Skeletal muscle tissue (tissue), 4 donors: Measurements from ENCODE around the gene RTL10. TPM values are rescaled to one million over a fixed set of nuclear protein-coding genes. Genes with fewer than 3 reads are reported as not detected.

Source experiments
- H3K27ac ChIP-seq: one replicate; pipeline ENCODE4 v1.7.0; 2013; ENCODE audit warnings: mild to moderate bottlenecking, low read depth, low read length, inconsistent platforms
- H3K27me3 ChIP-seq, 3 donors: one replicate each; pipeline ENCODE4 v1.7.0; 2013; ENCODE audit warnings: low read length in 3 of 3; ENCODE audit not compliant: control insufficient read depth in 3 of 3, insufficient read depth in 3 of 3
- H3K36me3 ChIP-seq, 3 donors: one replicate each; pipeline ENCODE4 v1.7.0; 2013; ENCODE audit warnings: low read length in 3 of 3; ENCODE audit not compliant: control insufficient read depth in 3 of 3, insufficient read depth in 3 of 3
- H3K4me1 ChIP-seq, 3 donors: one replicate each; pipeline ENCODE4 v1.7.0; 2013; ENCODE audit warnings: low read length in 3 of 3, mild to moderate bottlenecking in 3 of 3; ENCODE audit not compliant: control insufficient read depth in 3 of 3, insufficient read depth in 3 of 3
- H3K4me3 ChIP-seq, 3 donors: one replicate each; pipeline ENCODE4 v1.7.0; 2013; ENCODE audit warnings: low read length in 3 of 3
- H3K9ac ChIP-seq, 3 donors: one replicate each; pipeline ENCODE4 v1.7.0; 2013; ENCODE audit warnings: low read length in 3 of 3, mild to moderate bottlenecking in 3 of 3, moderate library complexity in 2 of 3, low read depth in 1 of 3
- H3K9me3 ChIP-seq, 3 donors: one replicate each; pipeline ENCODE4 v1.7.0; 2013; ENCODE audit warnings: low read length in 3 of 3; ENCODE audit not compliant: control insufficient read depth in 3 of 3
- total RNA-seq: library from RNA; depleted of rRNA; stranded (reverse); fragments of >200 nt; gene quantifications from one replicate; pipeline ENCODE4 v1.2.3, GENCODE V29; 2014
- donor health status: Osteomylitis.

Gene RTL10
- total RNA-seq, 1 donor from 2014 or later = 9.4 TPM

DNA sequence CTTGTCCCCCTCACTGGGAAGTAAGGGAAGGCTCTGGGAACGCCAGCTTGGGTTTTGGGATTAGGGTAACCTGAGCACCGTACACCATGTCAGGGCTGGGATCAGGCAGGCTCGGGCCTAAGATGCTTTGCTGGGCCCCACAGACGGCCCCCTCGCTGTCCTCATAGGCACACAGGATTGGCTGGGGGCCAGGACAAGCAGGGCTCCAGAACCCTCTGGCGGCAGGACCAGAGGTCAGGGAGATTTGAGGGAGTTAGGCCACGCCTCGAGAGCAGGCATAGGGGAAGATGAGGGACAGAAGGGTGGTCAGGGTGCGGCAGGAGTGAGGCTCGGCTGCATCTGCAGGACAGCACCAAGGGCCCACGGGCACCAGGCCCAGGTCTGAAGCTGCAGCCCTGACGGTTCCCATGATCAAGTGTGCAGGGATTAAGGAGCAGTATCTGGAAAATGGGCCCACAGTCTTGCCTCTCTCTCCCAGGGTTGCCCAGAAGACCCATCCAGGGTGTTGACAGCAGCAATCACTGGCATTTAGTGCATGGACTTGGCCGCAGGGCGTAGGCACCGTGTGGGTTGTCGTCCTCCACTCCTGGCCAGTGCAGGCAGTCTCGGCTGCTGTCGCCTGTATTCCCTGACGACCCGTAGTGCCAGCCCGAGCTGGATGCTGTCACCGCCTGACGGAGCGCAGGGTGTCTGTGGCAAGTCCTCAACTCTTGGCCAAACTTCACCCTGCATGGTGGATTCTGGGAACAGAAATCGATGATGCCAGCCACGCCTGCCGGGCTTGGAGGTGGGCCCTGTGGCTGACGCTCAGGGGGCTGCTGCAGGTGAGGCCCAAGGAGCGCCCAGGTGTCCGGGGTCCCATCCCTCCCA is 15.7 kb upstream of the RTL10 start:
- no peaks in the 10 kb centered on the region for H3K9me3 ChIP-seq
- H3K27ac ChIP-seq = no peak overlapping the region
- H3K36me3 ChIP-seq = no peaks in the 10 kb centered on the region
- no peak overlapping the region for H3K9ac ChIP-seq
- no peak overlapping the region for H3K4me3 ChIP-seq
- peaks cover 0 to 4% (median 3%) of the 10 kb centered on the region in 3 donors for H3K4me1 ChIP-seq
- no peaks in the 10 kb centered on the region for H3K27me3 ChIP-seq

DNA sequence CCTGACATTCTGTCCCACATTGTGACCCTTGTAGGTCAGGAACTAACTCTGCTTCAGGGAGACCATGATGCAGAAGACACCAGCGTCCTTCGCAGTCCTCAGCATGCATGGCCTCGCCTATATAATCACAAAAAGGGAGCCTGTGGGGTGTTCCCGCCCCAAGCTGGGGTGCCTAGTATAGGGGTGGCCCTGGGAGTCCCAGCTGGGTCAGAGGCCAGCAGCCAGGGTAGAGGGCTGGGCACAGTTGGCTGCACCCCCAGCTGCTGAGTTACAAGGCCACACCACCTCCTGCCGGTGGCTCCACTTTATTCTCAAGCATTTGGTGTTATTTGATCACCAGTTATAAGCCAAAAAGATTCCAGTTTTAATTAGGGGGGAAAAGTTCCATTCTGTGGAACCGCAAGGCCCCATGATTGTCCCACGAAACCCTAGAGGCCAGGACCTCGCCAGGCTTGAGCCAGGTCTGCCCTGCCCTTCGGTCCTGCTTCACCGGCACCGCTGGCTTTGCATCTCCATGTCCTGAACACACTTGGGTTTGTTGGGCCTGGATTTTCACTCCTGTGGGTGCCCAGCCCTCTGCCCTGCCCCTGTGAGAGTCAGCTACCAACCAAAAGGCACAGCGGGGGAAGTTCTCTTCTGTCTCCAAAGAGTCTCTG is 15.0 kb upstream of the RTL10 start:
- Histone ChIP-seq H3K9me3 (no peaks in the 10 kb centered on the region), H3K4me3 (no peak overlapping the region), H3K4me1 (peaks cover 0 to 4% (median 2%) of the 10 kb centered on the region in 3 donors), H3K27ac (no peak overlapping the region), H3K27me3 (no peaks in the 10 kb centered on the region), H3K9ac (no peak overlapping the region), H3K36me3 (no peaks in the 10 kb centered on the region)

DNA sequence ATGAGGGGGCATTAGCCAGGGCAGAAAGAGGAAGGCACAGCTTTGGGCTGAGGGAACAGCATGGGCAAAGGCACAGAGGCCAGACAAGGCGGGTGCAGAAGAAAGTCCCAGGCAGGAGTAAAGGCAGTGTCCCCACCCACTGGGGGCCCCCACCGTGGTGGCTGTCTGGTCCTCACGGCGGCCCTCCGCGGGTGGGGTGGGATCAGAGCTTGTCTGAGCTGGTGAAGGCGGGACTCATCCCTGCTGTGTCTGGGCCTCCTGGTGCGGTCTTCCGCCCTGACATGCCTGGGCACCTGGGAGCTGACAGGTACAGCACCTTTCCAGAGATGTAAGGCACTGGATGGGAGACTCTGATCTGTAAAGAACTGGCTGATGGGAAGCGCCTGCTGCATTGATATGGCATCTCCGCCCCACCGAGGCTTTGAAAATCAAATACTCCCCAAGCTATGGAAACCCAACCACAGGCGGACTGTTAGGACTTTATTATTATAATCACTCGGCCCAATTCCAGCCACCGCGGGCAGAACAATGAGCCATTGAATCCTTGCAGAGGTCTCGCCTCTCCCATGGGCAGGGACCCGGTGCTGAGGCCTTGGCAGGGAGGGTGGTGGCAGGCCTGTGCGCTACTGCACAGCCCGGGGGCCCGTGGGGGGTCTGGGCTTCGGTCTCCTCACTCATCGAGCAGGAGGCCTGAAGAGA is 14.2 kb upstream of the RTL10 start:
- Histone ChIP-seq H3K9me3 (no peaks in the 10 kb centered on the region), H3K27ac (no peak overlapping the region), H3K4me3 (no peak overlapping the region), H3K9ac (no peak overlapping the region), H3K4me1 (no peaks in the 10 kb centered on the region), H3K36me3 (no peaks in the 10 kb centered on the region), H3K27me3 (no peaks in the 10 kb centered on the region)

GRCh38 chr22:19868333-19868732 is 13.7 kb upstream of the RTL10 start:
- H3K4me3 ChIP-seq = no peak overlapping the region
- no peaks in the 10 kb centered on the region for H3K4me1 ChIP-seq

DNA sequence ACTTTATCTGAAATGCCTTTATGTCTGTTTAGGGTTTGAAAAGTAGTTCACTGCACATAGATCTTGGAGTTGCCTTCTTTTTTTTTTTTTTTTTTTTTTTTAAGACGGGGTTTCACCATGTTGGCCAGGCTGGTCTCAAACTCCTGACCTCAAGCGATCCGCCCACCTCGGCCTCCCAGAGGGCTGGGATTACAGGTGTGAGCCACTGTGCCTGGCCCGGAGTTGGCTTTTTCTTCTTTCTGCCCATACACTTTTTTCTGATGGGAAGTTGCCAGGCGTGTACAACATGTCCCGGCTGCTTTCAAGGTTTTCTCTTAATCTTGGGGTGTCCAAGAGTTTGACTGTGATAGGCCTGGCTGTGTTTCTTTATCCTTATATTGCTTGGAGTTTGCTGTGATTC is 12.9 kb upstream of the RTL10 start:
- no peaks in the 10 kb centered on the region for H3K4me1 ChIP-seq
- no peak overlapping the region for H3K9ac ChIP-seq
- H3K27me3 ChIP-seq = no peaks in the 10 kb centered on the region
- no peaks in the 10 kb centered on the region for H3K36me3 ChIP-seq
- H3K9me3 ChIP-seq = no peaks in the 10 kb centered on the region
- no peak overlapping the region for H3K27ac ChIP-seq
- no peak overlapping the region for H3K4me3 ChIP-seq

More at GRCh38 chr22:19868333-19868732, 13.7 kb upstream of the RTL10 start:
- Histone ChIP-seq H3K27me3 (no peaks in the 10 kb centered on the region), H3K27ac (no peak overlapping the region), H3K9ac (no peak overlapping the region), H3K36me3 (no peaks in the 10 kb centered on the region), H3K9me3 (no peaks in the 10 kb centered on the region)

- H3K27me3 ChIP-seq = no peaks in the 10 kb centered on the region
- no peak overlapping the region for H3K4me3 ChIP-seq
- no peak overlapping the region for H3K27ac ChIP-seq
- H3K9me3 ChIP-seq = no peaks in the 10 kb centered on the region
- H3K4me1 ChIP-seq = no peaks in the 10 kb centered on the region
- H3K36me3 ChIP-seq = no peaks in the 10 kb centered on the region
- no peak overlapping the region for H3K9ac ChIP-seq
Measured at GRCh38 chr22:19866665-19867009, 12.0 kb upstream of the RTL10 start.

- no peaks in the 10 kb centered on the region for H3K4me1 ChIP-seq
- H3K9me3 ChIP-seq = no peaks in the 10 kb centered on the region
- H3K4me3 ChIP-seq = no peak overlapping the region
- no peak overlapping the region for H3K27ac ChIP-seq
- no peaks in the 10 kb centered on the region for H3K36me3 ChIP-seq
- no peaks in the 10 kb centered on the region for H3K27me3 ChIP-seq
- H3K9ac ChIP-seq = no peak overlapping the region
Measured at GRCh38 chr22:19865141-19865829, 10.6 kb upstream of the RTL10 start.

DNA sequence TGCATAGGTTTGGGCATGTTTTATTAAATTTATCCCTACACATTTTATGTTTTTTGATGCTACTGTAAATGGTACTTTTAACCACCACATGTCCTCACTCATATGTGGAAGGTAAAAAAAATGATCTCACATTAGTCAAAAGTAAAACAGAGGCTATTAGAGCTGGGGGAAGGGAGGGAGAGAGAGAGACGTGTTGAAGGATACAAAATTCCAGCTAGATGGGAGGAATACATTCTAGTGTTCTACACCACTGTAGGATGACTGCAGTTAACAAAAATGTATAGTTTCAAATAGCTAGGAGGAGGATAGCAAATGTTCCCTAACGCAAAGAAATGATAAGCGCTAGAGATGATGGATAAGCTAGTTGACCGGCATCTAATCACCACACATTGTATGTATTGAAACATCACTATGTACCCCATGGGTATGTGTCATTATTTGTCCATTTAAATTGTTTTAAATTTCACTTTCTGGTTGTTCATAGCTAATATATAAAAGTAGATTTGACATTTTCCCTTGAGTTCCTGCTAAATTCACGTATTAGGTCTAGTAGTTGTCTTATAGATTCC is 9.9 kb upstream of the RTL10 start:
- no peaks in the 10 kb centered on the region for H3K27me3 ChIP-seq
- H3K9ac ChIP-seq = no peak overlapping the region
- H3K27ac ChIP-seq = no peak overlapping the region
- no peaks in the 10 kb centered on the region for H3K36me3 ChIP-seq
- H3K4me1 ChIP-seq = no peaks in the 10 kb centered on the region
- H3K9me3 ChIP-seq = no peaks in the 10 kb centered on the region
- H3K4me3 ChIP-seq = no peak overlapping the region

DNA sequence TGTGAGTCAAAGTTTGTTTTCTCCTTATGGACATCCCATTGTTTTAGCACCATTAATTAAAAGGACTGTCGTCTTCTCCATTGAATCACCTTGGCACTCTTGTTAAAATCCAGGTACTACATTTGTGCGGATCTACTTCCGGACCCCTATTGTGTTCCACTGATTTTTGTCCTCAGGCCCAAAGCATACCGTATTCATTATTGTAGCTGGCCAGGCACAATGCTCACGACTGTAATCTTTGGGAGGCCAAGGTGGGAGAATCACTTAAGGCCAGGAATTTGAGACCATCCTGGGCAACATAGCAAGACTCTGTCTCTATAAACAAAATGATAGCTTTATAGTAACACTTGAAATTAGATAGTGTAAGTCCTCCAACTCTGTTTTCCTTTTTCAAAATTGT is 8.9 kb upstream of the RTL10 start:
- no peak overlapping the region for H3K9ac ChIP-seq
- H3K4me3 ChIP-seq = no peak overlapping the region
- H3K4me1 ChIP-seq = no peaks in the 10 kb centered on the region
- H3K36me3 ChIP-seq = no peaks in the 10 kb centered on the region
- no peaks in the 10 kb centered on the region for H3K27me3 ChIP-seq
- no peak overlapping the region for H3K27ac ChIP-seq
- no peaks in the 10 kb centered on the region for H3K9me3 ChIP-seq
